ENCODE measurements around the gene RNF207.

RNF207 gene

GRCh38 chr1:6205849-6206519 lies at the start of gene RNF207:
TSS of gene RNF207 (plus strand) at chr1:6206119. CDS start at chr1:6206536, 417 bp downstream.
- peak within 1 kb of the TSS; percentile 52 for H3K4me3 ChIP-seq (ENCODE audit: low read depth, low read length)
- in situ Hi-C loops (cut with HindIII; ENCODE audit: low sequenced_read_pairs), result no loop called here
- peak; percentile 54 for DNase-seq (ENCODE audit: low read depth, low spot score)
- no peak for TF ChIP-seq CTCF (IDR thresholded peaks at IDR 0.05; ENCODE audit: low read depth, low read length)

GRCh38 chr1:6157132-6157527 lies 48.8 kb upstream of the RNF207 start:
- in situ Hi-C loops (cut with HindIII; ENCODE audit: low sequenced_read_pairs), result no loop called here
- no peak for TF ChIP-seq CTCF (IDR thresholded peaks at IDR 0.05; ENCODE audit: low read depth, low read length)
- H3K4me3 ChIP-seq (ENCODE audit: low read depth, low read length), result no peak overlapping the region
- DNase-seq (ENCODE audit: low read depth, low spot score), result peak; percentile 18

GRCh38 chr1:6157528-6158174 lies 48.3 kb upstream of the RNF207 start:
- in situ Hi-C loops (cut with HindIII; ENCODE audit: low sequenced_read_pairs), result no loop called here
- peak; percentile 60 for DNase-seq (ENCODE audit: low read depth, low spot score)
- no peak overlapping the region for H3K4me3 ChIP-seq (ENCODE audit: low read depth, low read length)
- no peak for TF ChIP-seq CTCF (IDR thresholded peaks at IDR 0.05; ENCODE audit: low read depth, low read length)

- DNase-seq (ENCODE audit: low read depth, low spot score), result no peak
- no peak overlapping the region for H3K4me3 ChIP-seq (ENCODE audit: low read depth, low read length)
- in situ Hi-C loops (cut with HindIII; ENCODE audit: low sequenced_read_pairs), result no loop called here
- TF ChIP-seq CTCF (IDR thresholded peaks at IDR 0.05; ENCODE audit: low read depth, low read length), result no peak
Measured at GRCh38 chr1:6158181-6158580, 47.7 kb upstream of the RNF207 start.

GRCh38 chr1:6162341-6162740 lies 43.6 kb upstream of the RNF207 start:
- no peak for DNase-seq (ENCODE audit: low read depth, low spot score)
- TF ChIP-seq CTCF (IDR thresholded peaks at IDR 0.05; ENCODE audit: low read depth, low read length), result no peak
- H3K4me3 ChIP-seq (ENCODE audit: low read depth, low read length), result no peak overlapping the region
- in situ Hi-C loops (cut with HindIII; ENCODE audit: low sequenced_read_pairs), result no loop called here

GRCh38 chr1:6162773-6163172 lies 43.1 kb upstream of the RNF207 start:
- TF ChIP-seq CTCF (IDR thresholded peaks at IDR 0.05; ENCODE audit: low read depth, low read length), result no peak
- no peak overlapping the region for H3K4me3 ChIP-seq (ENCODE audit: low read depth, low read length)
- DNase-seq (ENCODE audit: low read depth, low spot score), result no peak
- in situ Hi-C loops (cut with HindIII; ENCODE audit: low sequenced_read_pairs), result no loop called here
